C4-2B (cell line): ENCODE results near the gene ETFA.

Experiments
- H3K27ac ChIP-seq: fragments of 450-650 bp; 2 replicates; pipeline ENCODE4 v1.5.1; 2017
- CTCF ChIP-seq: fragments of 450-650 bp; conservative IDR thresholded peaks from 2 replicates; pipeline ENCODE4 v1.5.1; 2017; ENCODE audit warnings: mild to moderate bottlenecking
- ZFX ChIP-seq: fragments of 450-650 bp; IDR thresholded peaks from 2 replicates; pipeline ENCODE4 v1.6.1; 2017

Gene ETFA

GRCh38 chr15:76174654-76175053 lies 136.6 kb downstream of the ETFA start:
- no peak for TF ChIP-seq CTCF
- no peak for TF ChIP-seq ZFX
- H3K27ac ChIP-seq: no peak overlapping the region

- no peak overlapping the region for H3K27ac ChIP-seq
- TF ChIP-seq CTCF: no peak
- TF ChIP-seq ZFX: no peak
Observed at GRCh38 chr15:76173317-76173834, 137.9 kb downstream of the ETFA start.

GRCh38 chr15:76172782-76173181 lies 138.5 kb downstream of the ETFA start:
- no peak for TF ChIP-seq CTCF
- no peak for TF ChIP-seq ZFX
- H3K27ac ChIP-seq: no peak overlapping the region

GRCh38 chr15:76169911-76170800 lies 141.1 kb downstream of the ETFA start:
- H3K27ac ChIP-seq: no peak overlapping the region
- TF ChIP-seq CTCF: no peak

- no peak overlapping the region for H3K27ac ChIP-seq
- no peak for TF ChIP-seq ZFX
- no peak for TF ChIP-seq CTCF
Observed at GRCh38 chr15:76169018-76169417, 142.3 kb downstream of the ETFA start.

- no peak for TF ChIP-seq ZFX
- no peak for TF ChIP-seq CTCF
- no peak overlapping the region for H3K27ac ChIP-seq
Observed at GRCh38 chr15:76168237-76168984, 142.9 kb downstream of the ETFA start.

- TF ChIP-seq ZFX: no peak
- no peak for TF ChIP-seq CTCF
- H3K27ac ChIP-seq: no peak overlapping the region
Observed at GRCh38 chr15:76165951-76166350, 145.3 kb downstream of the ETFA start.
